ENCODE measurements around the gene PTPRC.

Gene PTPRC

DNA sequence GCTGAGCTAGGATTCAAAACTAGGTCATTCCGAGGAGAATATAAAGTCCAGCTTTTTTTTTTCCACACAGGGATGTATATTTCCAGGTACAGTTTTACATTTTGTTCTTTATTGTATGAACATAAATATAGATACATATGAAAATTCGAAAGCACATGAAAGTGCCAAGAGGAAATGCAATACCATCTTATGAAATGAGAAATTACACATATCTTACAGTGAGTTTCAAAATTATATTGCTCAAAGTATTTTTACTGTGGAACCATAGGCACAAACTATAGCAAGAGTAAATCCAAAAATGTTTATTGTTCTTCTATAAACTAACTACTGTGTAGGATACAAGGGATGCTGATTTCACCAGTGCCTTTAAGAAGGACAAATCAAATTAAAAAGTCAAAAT is 39.0 kb downstream of the PTPRC start:
- FAIRE-seq (no peak), DNase-seq (ENCODE audit: insufficient read length, low spot score) (no peak)
- TF ChIP-seq PAX5 (IDR thresholded peaks at IDR 0.05; ENCODE audit: insufficient read depth, low read length, severe bottlenecking), result no peak
- TF ChIP-seq TAF1 (IDR thresholded peaks at IDR 0.05; ENCODE audit: low read depth, low read length), result no peak
- no peak for TF ChIP-seq POLR2AphosphoS5 (IDR thresholded peaks at IDR 0.05; ENCODE audit: low read depth, low read length)
- TF ChIP-seq SPI1 (IDR thresholded peaks at IDR 0.05; ENCODE audit: low read depth, low read length), result no peak
- TF ChIP-seq POU2F2 (IDR thresholded peaks at IDR 0.05; ENCODE audit: low read depth, low read length), result no peak
- TF ChIP-seq POLR2A (IDR thresholded peaks at IDR 0.05; ENCODE audit: low read depth, low read length), result no peak

DNA sequence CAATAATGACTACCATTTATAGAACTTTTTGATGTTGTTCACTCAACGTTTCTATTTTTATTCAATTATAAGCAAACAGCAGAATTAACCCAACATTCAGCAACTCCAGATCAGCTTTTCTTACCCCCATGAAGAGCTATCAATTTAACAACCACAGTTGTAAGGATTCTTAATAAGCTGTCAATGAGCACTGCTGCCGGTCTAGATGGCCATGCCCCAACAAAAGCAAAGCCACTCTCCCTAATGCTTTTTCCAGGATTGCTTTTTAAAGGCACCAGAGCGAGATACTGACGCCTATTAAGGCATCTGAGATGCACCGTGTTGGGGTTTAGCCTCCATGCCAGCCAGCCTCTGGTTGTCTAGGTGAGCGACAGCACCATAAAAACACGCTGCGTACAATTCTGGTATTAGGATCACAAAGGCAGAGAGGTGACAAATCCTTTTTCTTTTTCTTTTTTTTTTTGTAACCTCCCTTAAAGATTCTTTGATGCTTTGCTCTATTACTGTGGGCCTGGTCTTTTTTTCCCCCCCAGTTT is 39.5 kb downstream of the PTPRC start:
- DNase-seq (ENCODE audit: insufficient read length, low spot score), result no peak
- no peak for TF ChIP-seq POU2F2 (IDR thresholded peaks at IDR 0.05; ENCODE audit: low read depth, low read length)
- peak; percentile 71 for FAIRE-seq

DNA sequence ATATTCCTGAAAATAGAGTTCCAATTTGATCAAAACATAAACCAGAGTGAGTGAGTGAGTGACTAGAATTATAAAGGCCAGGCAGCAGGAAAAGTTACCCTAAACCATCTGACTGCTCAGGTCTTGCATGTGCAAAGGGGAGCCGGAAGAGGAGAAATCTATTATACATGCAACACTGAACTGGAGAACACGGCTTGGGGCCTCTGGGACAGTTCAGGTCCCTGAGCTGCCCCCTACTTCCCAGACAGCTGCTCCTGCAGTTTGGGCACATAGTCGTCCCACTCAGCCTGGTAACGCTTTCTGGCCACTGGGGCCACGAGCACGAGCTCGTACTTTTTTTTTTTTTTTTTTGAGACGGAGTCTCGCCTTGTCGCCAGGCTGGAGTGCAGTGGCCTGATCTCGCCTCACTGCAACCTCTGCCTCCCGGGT is 40.1 kb downstream of the PTPRC start:
- TF ChIP-seq TAF1 (IDR thresholded peaks at IDR 0.05; ENCODE audit: low read depth, low read length) (peak; percentile 42; the same call in 1 of the 2 replicates), POLR2A (IDR thresholded peaks at IDR 0.05; ENCODE audit: low read depth, low read length) (no peak), POU2F2 (IDR thresholded peaks at IDR 0.05; ENCODE audit: low read depth, low read length) (peak; percentile 71; the same call in 1 of the 2 replicates)
- DNase-seq (ENCODE audit: insufficient read length, low spot score), result no peak
- peak; percentile 87 for FAIRE-seq

DNA sequence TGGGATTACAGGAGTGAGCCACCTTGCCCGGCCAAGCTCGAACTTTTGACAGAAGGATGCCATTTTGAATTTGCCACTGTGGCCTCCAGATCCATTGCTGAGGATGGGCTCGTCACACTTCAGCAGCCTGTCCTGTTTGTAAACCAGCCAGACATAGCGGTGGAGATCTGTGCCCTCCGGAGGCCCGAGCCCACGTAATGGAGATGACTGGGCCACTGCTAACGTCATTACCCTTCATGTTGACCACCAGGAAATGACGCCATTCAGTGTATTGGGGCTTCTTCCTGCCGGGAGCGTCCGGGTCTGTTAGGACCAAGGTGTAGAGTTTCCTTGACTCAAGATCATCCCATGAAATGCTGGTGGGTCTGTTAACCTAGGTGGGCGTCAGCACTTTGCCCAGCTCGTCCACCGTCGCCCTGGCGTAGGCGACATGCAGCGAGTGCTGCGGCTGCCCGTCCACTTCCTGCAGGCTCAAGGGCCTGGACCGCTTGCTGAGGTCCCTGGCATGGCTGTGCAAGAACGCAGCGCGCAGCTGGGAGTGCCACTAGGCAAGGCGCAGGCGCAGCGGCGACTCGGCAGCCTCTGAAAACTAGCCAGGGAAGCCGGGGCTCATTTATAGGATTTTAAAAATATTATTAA is 40.8 kb downstream of the PTPRC start:
- peak; percentile 57 for FAIRE-seq
- DNase-seq (ENCODE audit: insufficient read length, low spot score), result no peak
- TF ChIP-seq PAX5 (IDR thresholded peaks at IDR 0.05; ENCODE audit: insufficient read depth, low read length, severe bottlenecking) (no peak), POLR2AphosphoS5 (IDR thresholded peaks at IDR 0.05; ENCODE audit: low read depth, low read length) (no peak), TAF1 (IDR thresholded peaks at IDR 0.05; ENCODE audit: low read depth, low read length) (no peak), POU2F2 (IDR thresholded peaks at IDR 0.05; ENCODE audit: low read depth, low read length) (no peak), POLR2A (IDR thresholded peaks at IDR 0.05; ENCODE audit: low read depth, low read length) (no peak), SPI1 (IDR thresholded peaks at IDR 0.05; ENCODE audit: low read depth, low read length) (no peak)

DNA sequence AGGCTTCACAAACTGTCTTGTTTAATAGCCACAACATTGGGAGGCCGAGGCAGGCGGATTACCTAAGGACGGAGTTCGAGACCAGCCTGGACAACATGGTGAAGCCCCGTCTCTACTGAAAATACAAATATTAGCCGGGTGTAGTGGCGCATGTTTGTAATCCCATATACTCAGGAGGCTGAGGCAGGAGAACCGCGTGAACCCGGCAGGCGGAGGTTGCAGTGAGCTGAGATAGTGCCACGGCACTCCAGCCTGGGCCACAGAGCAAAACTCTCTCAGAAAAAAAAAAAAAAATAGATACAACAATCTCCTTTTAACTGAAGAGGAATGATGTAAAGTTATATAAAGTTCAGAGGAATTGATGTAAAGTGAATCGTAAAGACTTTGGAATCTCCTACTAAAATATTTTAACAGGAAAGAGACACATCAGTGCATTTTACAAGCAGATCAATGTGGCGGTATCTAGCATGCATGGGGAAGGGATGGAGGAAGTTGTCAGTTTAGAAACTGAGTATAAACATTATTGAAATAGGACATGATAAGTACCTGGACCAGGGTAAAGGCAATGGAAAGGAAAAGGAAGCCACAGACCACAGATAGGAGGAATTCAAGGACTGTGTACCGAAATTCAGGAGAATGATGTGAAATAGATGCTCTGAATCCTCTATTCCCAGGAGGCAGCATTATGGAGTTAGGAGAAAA is 41.5 kb downstream of the PTPRC start:
- DNase-seq (ENCODE audit: insufficient read length, low spot score), result no peak
- no peak for FAIRE-seq
- TF ChIP-seq POU2F2 (IDR thresholded peaks at IDR 0.05; ENCODE audit: low read depth, low read length) (no peak), TAF1 (IDR thresholded peaks at IDR 0.05; ENCODE audit: low read depth, low read length) (no peak), SPI1 (IDR thresholded peaks at IDR 0.05; ENCODE audit: low read depth, low read length) (no peak), PAX5 (IDR thresholded peaks at IDR 0.05; ENCODE audit: insufficient read depth, low read length, severe bottlenecking) (no peak), POLR2A (IDR thresholded peaks at IDR 0.05; ENCODE audit: low read depth, low read length) (no peak), POLR2AphosphoS5 (IDR thresholded peaks at IDR 0.05; ENCODE audit: low read depth, low read length) (no peak)

DNA sequence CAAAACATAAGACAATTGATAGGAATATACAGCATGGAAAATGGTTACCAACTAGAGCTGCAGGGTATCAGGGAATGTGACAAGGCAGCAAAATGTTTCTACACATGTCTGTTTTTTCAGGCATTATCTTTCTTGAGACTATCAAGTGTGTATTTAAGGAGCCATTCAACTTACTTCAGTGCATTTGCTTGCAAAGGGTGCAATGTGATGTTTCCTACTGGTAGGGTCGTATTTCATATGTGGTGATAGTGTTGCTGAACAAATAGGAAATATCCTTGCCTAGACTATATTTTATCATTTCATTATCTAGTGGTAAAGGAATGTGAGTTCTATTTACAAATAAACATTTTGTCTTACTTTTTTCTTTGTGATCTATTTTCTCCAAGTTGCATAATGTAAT is 42.4 kb downstream of the PTPRC start:
- DNase-seq (ENCODE audit: insufficient read length, low spot score) (no peak), FAIRE-seq (no peak)
- TF ChIP-seq PAX5 (IDR thresholded peaks at IDR 0.05; ENCODE audit: insufficient read depth, low read length, severe bottlenecking) (no peak), POLR2A (IDR thresholded peaks at IDR 0.05; ENCODE audit: low read depth, low read length) (no peak), TAF1 (IDR thresholded peaks at IDR 0.05; ENCODE audit: low read depth, low read length) (no peak), POU2F2 (IDR thresholded peaks at IDR 0.05; ENCODE audit: low read depth, low read length) (no peak), POLR2AphosphoS5 (IDR thresholded peaks at IDR 0.05; ENCODE audit: low read depth, low read length) (no peak), SPI1 (IDR thresholded peaks at IDR 0.05; ENCODE audit: low read depth, low read length) (no peak)

DNA sequence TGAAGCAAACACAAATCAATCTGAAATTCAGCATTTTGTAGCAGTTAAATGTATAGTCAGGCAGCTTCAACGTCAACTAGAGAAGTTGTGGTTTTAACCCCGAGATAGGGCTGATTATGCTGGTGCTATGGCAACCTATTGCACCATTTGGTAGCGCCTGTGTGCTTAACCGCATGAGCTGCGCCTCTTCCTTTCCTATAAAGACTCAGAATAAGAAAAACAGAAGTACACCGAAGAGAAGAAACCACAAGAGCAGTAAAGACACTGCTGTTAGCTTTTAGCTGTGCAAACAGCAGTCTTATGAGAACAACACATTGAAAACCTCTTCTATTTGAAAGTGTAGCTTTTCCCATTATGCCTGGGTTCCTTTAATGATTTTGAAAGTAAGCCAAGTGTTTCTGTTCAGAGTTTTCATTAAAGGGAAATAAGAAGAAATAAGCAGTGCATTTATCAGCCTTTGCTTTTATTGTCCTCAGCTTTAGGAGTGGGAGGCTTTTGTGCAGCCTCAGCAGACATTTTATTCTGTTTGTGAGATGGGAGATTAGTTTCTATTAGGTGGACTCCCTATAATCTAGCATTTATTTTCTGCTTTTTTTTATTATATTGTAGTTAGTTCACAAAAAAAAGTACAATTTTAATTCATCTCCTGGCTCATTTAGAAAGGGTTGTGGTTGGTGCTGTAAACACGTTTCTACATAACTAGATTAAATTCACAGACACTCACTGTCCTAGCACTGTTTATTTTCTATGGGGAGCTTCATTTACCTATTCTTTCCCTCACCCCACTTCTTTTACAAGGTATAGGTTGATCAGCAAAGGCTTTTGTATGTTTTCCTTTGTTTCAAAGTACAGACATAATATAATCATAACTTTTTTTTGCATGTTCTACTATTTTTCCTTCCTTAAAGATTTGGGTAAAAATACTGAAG is 43.3 kb downstream of the PTPRC start:
- DNase-seq (ENCODE audit: insufficient read length, low spot score) (peak; percentile 10), FAIRE-seq (peak; percentile 97)
- peak; percentile 71 for TF ChIP-seq SPI1 (IDR thresholded peaks at IDR 0.05; ENCODE audit: low read depth, low read length)
- TF ChIP-seq TAF1 (IDR thresholded peaks at IDR 0.05; ENCODE audit: low read depth, low read length), result 0 out of 2 replicates have a peak, but pooled peaks have one; percentile 68
- TF ChIP-seq PAX5 (IDR thresholded peaks at IDR 0.05; ENCODE audit: insufficient read depth, low read length, severe bottlenecking), result no peak
- peak; percentile 93 for TF ChIP-seq POU2F2 (IDR thresholded peaks at IDR 0.05; ENCODE audit: low read depth, low read length)
- TF ChIP-seq POLR2AphosphoS5 (IDR thresholded peaks at IDR 0.05; ENCODE audit: low read depth, low read length), result peak; percentile 76
- TF ChIP-seq POLR2A (IDR thresholded peaks at IDR 0.05; ENCODE audit: low read depth, low read length), result peak; percentile 52; the same call in 1 of the 2 replicates

DNA sequence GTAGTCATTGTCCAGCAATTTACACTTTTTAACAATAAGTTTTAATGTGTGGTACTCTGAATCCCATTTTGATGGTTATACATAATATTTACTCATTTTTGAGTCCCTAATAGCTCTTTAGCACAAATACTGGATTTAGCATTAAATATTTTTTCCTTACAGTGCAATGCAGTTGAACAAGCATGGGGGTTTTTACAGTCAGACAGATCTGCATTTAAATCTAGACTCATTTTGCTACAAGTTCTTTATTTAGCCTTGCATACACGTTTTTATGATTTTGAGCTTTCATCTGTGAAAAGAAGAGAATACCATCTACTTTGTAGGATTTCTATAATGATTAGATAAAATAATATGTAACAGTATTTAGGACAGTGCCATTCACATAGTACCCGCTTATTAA is 44.0 kb downstream of the PTPRC start:
- no peak for TF ChIP-seq POU2F2 (IDR thresholded peaks at IDR 0.05; ENCODE audit: low read depth, low read length)
- no peak for TF ChIP-seq SPI1 (IDR thresholded peaks at IDR 0.05; ENCODE audit: low read depth, low read length)
- no peak for TF ChIP-seq PAX5 (IDR thresholded peaks at IDR 0.05; ENCODE audit: insufficient read depth, low read length, severe bottlenecking)
- no peak for TF ChIP-seq TAF1 (IDR thresholded peaks at IDR 0.05; ENCODE audit: low read depth, low read length)
- TF ChIP-seq POLR2A (IDR thresholded peaks at IDR 0.05; ENCODE audit: low read depth, low read length), result no peak
- no peak for TF ChIP-seq POLR2AphosphoS5 (IDR thresholded peaks at IDR 0.05; ENCODE audit: low read depth, low read length)
- no peak for DNase-seq (ENCODE audit: insufficient read length, low spot score)
- FAIRE-seq, result no peak

DNA sequence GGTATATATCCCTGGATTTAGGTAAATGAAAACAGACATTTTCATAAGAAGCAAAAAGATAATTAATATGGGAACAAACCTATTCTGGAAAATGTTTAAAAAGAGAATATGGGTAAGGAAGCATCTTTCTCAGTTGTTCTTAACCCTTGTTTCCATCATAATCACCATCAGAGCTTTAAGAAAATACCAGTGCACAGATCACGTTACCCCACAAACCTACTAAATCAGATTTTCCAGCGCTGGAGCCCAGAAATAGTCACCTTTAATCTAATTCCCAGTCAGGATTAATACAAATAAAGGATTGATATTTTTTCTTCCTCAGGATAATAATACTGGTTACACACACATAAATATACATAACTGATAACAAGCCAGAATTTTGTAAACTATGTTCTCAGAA is 44.6 kb downstream of the PTPRC start:
- DNase-seq (ENCODE audit: insufficient read length, low spot score), result no peak
- FAIRE-seq, result no peak
- no peak for TF ChIP-seq SPI1 (IDR thresholded peaks at IDR 0.05; ENCODE audit: low read depth, low read length)
- TF ChIP-seq POLR2AphosphoS5 (IDR thresholded peaks at IDR 0.05; ENCODE audit: low read depth, low read length), result no peak
- TF ChIP-seq PAX5 (IDR thresholded peaks at IDR 0.05; ENCODE audit: insufficient read depth, low read length, severe bottlenecking), result no peak
- TF ChIP-seq POLR2A (IDR thresholded peaks at IDR 0.05; ENCODE audit: low read depth, low read length), result no peak
- no peak for TF ChIP-seq POU2F2 (IDR thresholded peaks at IDR 0.05; ENCODE audit: low read depth, low read length)
- TF ChIP-seq TAF1 (IDR thresholded peaks at IDR 0.05; ENCODE audit: low read depth, low read length), result no peak

Data from GM12891 (cell line).